ENCODE results near the gene ZC3H12D.

Gene ZC3H12D

DNA sequence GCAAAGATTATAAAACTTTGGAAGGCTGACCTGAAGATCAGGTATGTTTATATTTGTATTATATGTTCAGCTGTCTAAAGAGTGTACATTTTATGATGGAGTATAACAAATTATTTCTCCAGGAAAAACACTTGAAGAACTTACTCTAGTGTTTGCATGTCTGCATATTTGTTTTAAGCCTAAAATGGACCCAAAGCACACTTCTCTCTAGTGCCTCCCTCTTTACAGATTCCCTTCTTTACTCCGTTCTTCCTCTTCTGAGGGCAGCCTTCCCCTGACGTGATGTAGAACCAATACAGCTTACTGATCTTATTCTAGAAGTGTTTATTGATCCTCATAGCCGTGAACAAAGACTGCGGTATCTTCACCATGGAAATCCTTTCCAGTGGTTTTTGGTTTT, 70.8 kb downstream of the ZC3H12D start:
- no peak for TF ChIP-seq ZFX (IDR thresholded peaks at IDR 0.05; ENCODE audit: borderline replicate concordance)
- TF ChIP-seq, protein P1, sequence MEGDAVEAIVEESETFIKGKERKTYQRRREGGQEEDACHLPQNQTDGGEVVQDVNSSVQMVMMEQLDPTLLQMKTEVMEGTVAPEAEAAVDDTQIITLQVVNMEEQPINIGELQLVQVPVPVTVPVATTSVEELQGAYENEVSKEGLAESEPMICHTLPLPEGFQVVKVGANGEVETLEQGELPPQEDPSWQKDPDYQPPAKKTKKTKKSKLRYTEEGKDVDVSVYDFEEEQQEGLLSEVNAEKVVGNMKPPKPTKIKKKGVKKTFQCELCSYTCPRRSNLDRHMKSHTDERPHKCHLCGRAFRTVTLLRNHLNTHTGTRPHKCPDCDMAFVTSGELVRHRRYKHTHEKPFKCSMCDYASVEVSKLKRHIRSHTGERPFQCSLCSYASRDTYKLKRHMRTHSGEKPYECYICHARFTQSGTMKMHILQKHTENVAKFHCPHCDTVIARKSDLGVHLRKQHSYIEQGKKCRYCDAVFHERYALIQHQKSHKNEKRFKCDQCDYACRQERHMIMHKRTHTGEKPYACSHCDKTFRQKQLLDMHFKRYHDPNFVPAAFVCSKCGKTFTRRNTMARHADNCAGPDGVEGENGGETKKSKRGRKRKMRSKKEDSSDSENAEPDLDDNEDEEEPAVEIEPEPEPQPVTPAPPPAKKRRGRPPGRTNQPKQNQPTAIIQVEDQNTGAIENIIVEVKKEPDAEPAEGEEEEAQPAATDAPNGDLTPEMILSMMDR (IDR thresholded peaks at IDR 0.05): no peak
- H3K27ac ChIP-seq: no peak overlapping the region

DNA sequence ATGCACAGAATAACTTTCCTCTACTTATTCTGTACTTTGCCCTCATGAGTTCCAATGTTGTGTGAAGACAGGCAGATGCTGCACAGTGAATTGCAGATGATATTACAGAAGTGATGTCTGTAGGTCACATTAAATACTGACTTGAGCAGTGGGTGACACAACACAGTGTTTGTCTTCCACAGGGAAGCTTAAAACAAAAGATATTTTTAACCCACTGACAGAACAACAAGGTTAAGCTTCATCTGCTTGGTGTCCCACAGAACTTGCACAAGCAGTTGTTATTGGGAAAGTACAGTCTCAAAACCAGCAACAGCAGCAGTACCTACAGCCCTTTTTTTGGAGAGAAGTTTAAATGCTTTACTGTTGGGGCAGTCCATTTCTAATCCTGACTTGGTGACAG, 74.3 kb downstream of the ZC3H12D start:
- TF ChIP-seq ZFX (IDR thresholded peaks at IDR 0.05; ENCODE audit: borderline replicate concordance): no peak
- TF ChIP-seq, protein P1 (IDR thresholded peaks at IDR 0.05): no peak
- H3K27ac ChIP-seq: no peak overlapping the region

DNA sequence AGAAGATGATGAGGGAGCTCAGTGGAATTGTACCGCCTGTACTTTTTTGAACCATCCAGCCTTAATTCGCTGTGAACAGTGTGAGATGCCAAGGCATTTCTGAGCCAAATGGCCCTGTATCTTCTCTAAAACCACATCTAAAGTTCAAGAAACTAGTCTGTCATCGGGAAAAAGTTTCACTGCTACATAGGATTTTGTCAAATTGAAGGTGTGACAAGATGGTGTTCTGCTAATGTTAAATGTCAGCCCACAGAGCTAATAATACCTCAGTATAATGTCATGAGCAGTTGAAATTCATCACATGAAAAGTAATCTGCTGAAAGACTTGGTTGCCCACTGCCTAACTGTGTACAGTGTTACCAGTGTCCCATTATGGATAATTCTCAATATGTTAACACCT, 75.2 kb downstream of the ZC3H12D start:
- TF ChIP-seq, protein P1 (IDR thresholded peaks at IDR 0.05): no peak
- no peak for TF ChIP-seq ZFX (IDR thresholded peaks at IDR 0.05; ENCODE audit: borderline replicate concordance)
- no peak overlapping the region for H3K27ac ChIP-seq

DNA sequence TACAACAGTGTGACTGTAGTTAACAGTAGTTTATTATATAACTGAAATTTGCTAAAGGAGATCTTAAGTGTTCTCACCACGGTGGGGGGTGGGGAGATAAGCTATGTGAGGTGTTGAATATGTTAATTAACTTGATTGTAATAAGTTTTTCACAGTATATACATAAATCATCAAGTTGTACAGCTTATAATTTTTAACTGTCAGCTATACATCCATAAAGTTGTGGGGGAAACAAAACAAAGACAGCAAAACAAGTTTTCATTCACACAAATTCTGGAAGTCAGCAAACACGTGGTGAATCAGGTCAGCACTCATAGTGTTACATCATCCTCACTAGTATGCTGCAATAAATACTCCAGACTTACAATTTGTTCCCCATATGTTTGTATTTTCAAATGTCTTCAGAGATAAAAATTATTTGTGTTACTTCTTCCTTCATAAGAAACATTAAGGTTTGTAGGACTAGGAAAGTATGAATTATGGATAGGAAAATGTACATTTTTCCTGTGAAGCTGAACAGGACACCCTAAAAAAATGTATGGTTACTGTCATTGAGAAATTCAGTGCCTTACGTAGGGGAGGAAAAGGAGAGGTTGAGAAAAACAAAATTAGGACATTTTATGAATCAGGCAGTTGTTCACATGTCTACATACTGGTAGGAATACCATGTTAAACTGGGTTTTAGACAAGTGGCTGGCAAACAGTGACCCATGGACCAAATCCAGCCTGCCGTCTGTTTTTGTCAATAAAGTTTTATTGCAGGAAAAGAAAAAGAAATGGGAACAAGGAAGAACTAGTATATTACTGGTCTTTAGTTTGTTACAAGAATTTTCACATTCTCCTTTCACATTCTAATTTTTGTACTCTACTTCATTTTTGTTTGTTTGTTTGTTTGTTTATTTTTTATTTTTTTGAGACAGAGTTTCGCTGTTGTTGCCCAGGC, 78.7 kb downstream of the ZC3H12D start:
- H3K27ac ChIP-seq: no peak overlapping the region
- TF ChIP-seq, protein P1 (IDR thresholded peaks at IDR 0.05): no peak
- TF ChIP-seq ZFX (IDR thresholded peaks at IDR 0.05; ENCODE audit: borderline replicate concordance): no peak

DNA sequence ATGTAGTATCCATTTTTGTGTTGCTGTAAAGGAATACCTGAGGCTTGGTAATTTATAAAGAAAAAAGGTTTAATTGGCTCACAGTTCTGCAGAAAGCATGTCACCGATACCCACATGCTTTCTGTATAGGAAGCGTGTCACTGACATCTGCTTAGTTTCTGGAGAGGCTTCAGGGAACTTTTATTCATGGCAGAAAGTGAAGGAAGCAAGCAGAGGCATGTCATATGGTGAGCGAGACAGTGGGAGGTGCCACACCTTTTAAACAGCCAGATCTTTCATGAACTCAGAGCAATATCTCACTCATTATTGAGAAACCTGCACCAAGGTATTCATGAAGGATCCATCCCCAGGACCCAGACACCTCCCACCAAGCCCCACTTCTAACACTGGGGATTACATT, 81.3 kb downstream of the ZC3H12D start:
- TF ChIP-seq, protein P1 (IDR thresholded peaks at IDR 0.05): no peak
- no peak for TF ChIP-seq ZFX (IDR thresholded peaks at IDR 0.05; ENCODE audit: borderline replicate concordance)
- H3K27ac ChIP-seq: no peak overlapping the region

DNA sequence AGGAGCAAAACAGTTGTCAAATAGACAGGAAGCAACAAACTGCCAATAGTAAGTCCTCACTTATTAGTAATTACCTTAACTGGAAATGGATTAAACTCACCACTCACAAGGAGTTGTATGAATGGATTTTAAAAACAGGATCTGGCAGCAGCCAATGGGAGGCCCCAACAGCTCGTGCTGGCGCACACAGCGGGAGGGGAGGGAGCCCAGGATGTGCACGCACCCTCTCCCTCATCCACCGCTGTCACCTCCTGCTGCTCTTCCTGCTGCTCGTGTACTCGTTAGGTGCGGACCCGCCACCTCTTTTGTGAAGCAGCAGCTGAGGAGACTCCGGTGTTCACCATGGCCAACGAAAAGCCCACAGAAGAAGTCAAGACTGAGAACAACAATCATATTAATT, 84.8 kb downstream of the ZC3H12D start, which contains the start of gene SUMO4:
Gene SUMO4, plus strand, starts transcription at position 213 of the 400 bp plus-strand sequence. Its CDS starts 130 bp downstream, at position 343.
- H3K27ac ChIP-seq: no peak within 1 kb of the TSS
- TF ChIP-seq, protein P1 (IDR thresholded peaks at IDR 0.05): no peak
- no peak for TF ChIP-seq ZFX (IDR thresholded peaks at IDR 0.05; ENCODE audit: borderline replicate concordance)

DNA sequence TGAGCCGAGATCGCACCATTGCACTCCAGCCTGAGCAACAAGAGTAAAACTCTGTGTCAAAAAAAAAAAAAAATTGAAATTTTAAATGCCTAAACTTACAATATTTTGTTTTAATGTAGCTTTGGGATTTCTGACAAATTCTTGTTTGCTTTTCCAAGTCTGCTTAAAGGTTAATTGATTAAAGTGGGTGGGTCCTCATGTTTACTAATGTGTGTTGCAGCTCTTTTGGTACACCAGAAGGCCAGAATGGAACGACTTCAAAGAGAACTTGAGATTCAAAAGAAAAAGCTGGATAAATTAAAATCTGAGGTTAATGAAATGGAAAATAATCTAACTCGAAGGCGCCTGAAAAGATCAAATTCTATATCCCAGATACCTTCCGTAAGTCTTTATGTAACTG, 87.4 kb downstream of the ZC3H12D start:
- no peak overlapping the region for H3K27ac ChIP-seq
- TF ChIP-seq, protein P1 (IDR thresholded peaks at IDR 0.05): no peak
- no peak for TF ChIP-seq ZFX (IDR thresholded peaks at IDR 0.05; ENCODE audit: borderline replicate concordance)

All from 22Rv1 (cell line).